ENCODE data around the gene FANCC. TPM values are rescaled to one million over a fixed set of nuclear protein-coding genes. Genes with fewer than 3 reads are reported as not detected.

The FANCC gene
- total RNA-seq, 2 experiments from 2014 or later = 10.2 to 10.5 TPM

- peaks cover 1% of the 10 kb centered on the region for H3K36me3 Mint-ChIP-seq
- no peak overlapping the region for H3K4me3 Mint-ChIP-seq
- ChIA-PET CTCF (interaction anchor here (0.6 to 0.8 kb wide), 2 partner anchors 175 to 405 kb away, joined by 3 read pairs; no protein-coding TSS in a partner anchor), POLR2A (no interaction called here)
- H3K27ac Mint-ChIP-seq = no peak overlapping the region
- intact Hi-C loops (cut with micrococcal nuclease) = no loop called here
- no peaks in the 10 kb centered on the region for H3K9me3 Mint-ChIP-seq
- no peaks in the 10 kb centered on the region for H3K27me3 Mint-ChIP-seq
- DNase-seq = no peak
- no peaks in the 10 kb centered on the region for H3K4me1 Mint-ChIP-seq (ENCODE audit: low read depth)
Observed at GRCh38 chr9:95086564-95086955, 230.9 kb downstream of the FANCC start.

- Mint-ChIP-seq H3K27ac (no peak overlapping the region), H3K9me3 (no peaks in the 10 kb centered on the region), H3K4me1 (ENCODE audit: low read depth) (no peaks in the 10 kb centered on the region), H3K4me3 (no peak overlapping the region), H3K27me3 (no peaks in the 10 kb centered on the region), H3K36me3 (peaks cover 3% of the 10 kb centered on the region)
- ChIA-PET POLR2A (no interaction called here), CTCF (interaction anchor here (0.6 to 1.0 kb wide), 3 partner anchors 46 to 405 kb away, joined by 3 to 5 read pairs (median 3); no protein-coding TSS in a partner anchor)
- intact Hi-C loops (cut with micrococcal nuclease) = no loop called here
- DNase-seq = no peak
Observed at GRCh38 chr9:95085861-95086563, 231.5 kb downstream of the FANCC start.

DNA sequence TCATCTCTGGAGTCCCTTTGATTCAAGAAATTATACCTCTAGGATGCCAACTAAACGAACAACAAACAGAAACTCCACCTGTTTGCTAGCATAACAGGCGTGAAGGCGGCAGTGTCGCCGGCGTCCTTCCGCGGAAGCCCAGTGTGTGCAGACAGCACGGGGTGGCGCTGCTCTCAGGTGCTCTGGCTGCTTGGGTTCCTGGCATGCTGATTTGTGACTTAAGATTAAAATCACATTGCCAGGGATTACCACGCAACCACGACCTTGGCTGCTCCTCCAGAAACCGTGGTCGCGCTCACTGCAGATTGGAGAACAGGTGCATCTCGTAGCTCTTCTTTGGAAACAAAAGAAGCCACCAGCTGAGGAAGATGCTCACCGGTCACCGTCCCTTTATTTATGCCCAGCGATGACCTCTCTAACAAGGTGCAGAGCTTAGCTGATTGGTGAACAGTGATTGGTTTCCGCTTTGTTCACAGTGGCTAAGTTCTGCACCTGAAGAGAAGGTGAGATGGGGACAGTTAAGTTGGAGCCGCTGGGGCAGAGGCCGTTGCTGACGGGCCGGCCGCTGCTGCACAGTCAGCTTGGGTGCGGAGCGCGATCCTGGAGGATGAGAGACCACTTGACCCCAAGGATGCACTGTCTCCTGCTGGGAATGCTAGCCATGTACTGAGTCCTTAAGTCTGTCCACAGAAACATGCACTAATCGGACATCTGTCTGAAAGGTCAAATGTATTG, 232.3 kb downstream of the FANCC start:
- H3K9me3 Mint-ChIP-seq = no peaks in the 10 kb centered on the region
- H3K27ac Mint-ChIP-seq = no peak overlapping the region
- ChIA-PET CTCF (interaction anchor here (1.0 kb wide), 1 partner anchor 46 kb away, joined by 5 read pairs; no protein-coding TSS in a partner anchor), POLR2A (no interaction called here)
- H3K36me3 Mint-ChIP-seq = peaks cover 3% of the 10 kb centered on the region
- no peaks in the 10 kb centered on the region for H3K27me3 Mint-ChIP-seq
- no peak overlapping the region for H3K4me3 Mint-ChIP-seq
- H3K4me1 Mint-ChIP-seq (ENCODE audit: low read depth) = no peaks in the 10 kb centered on the region
- intact Hi-C loops (cut with micrococcal nuclease) = no loop called here
- no peak for DNase-seq

GRCh38 chr9:95084254-95084934, 233.1 kb downstream of the FANCC start:
- no peaks in the 10 kb centered on the region for H3K9me3 Mint-ChIP-seq
- no peaks in the 10 kb centered on the region for H3K4me1 Mint-ChIP-seq (ENCODE audit: low read depth)
- CTCF ChIA-PET = no interaction called here
- intact Hi-C loops (cut with micrococcal nuclease) = no loop called here
- H3K4me3 Mint-ChIP-seq = no peak overlapping the region
- no peak overlapping the region for H3K27ac Mint-ChIP-seq
- no peak for DNase-seq
- POLR2A ChIA-PET = no interaction called here
- no peaks in the 10 kb centered on the region for H3K27me3 Mint-ChIP-seq
- H3K36me3 Mint-ChIP-seq = peaks cover 3% of the 10 kb centered on the region

- ChIA-PET CTCF (no interaction called here), POLR2A (interaction anchor here (0.5 kb wide), 1 partner anchor 640 kb away, joined by 4 read pairs; no protein-coding TSS in a partner anchor)
- no peaks in the 10 kb centered on the region for H3K27me3 Mint-ChIP-seq
- intact Hi-C loops (cut with micrococcal nuclease) = no loop called here
- no peak overlapping the region for H3K4me3 Mint-ChIP-seq
- no peaks in the 10 kb centered on the region for H3K4me1 Mint-ChIP-seq (ENCODE audit: low read depth)
- peaks cover 3% of the 10 kb centered on the region for H3K36me3 Mint-ChIP-seq
- no peak overlapping the region for H3K27ac Mint-ChIP-seq
- DNase-seq = no peak
- H3K9me3 Mint-ChIP-seq = no peaks in the 10 kb centered on the region
Observed at GRCh38 chr9:95083086-95083768, 234.3 kb downstream of the FANCC start.

DNA sequence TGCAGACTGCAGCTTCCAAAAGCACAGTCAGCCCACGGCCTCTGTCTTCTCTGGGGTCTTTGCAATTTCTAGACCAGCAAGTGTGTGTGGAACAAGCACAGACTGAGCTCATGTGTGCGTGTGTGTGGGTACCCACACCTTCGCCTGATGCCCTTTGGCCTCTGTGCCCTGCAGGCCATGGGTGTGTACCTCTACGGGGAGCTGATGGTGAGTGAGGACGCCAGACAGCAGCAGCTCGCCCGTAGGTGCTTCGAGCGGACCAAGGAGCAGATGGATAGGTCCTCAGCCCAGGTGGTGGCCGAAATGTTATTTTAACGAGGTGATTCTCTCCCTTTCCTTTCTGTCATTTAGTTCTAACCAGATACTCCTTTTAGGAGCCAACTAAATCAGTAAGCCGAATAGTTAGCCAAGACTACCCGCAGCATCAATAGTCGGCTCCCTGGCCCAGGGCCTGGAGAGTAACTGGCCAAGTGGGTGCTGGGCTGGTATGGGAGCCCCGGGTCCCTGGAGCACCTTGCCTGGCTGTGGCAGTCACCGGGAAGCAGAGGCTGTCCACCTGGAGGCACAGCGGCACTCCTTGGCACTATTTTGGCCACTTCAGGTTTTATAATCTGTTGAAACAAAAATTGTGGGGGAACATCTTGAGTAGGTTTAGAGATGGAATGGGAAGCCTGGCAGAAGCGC, 235.0 kb downstream of the FANCC start:
- intact Hi-C loops (cut with micrococcal nuclease) = no loop called here
- Mint-ChIP-seq H3K27me3 (no peaks in the 10 kb centered on the region), H3K4me3 (no peak overlapping the region), H3K9me3 (no peaks in the 10 kb centered on the region), H3K27ac (no peak overlapping the region), H3K4me1 (ENCODE audit: low read depth) (no peaks in the 10 kb centered on the region), H3K36me3 (peaks cover 1% of the 10 kb centered on the region)
- POLR2A ChIA-PET = interaction anchor here (0.5 kb wide), 1 partner anchor 640 kb away, joined by 4 read pairs; no protein-coding TSS in a partner anchor
- CTCF ChIA-PET = interaction anchor here (0.5 to 1.0 kb wide), 2 partner anchors 22 to 49 kb away, joined by 3 read pairs; no protein-coding TSS in a partner anchor
- no peak for DNase-seq

- Mint-ChIP-seq H3K27ac (no peak overlapping the region), H3K9me3 (no peaks in the 10 kb centered on the region), H3K27me3 (no peaks in the 10 kb centered on the region), H3K36me3 (peaks cover 1% of the 10 kb centered on the region), H3K4me1 (ENCODE audit: low read depth) (no peaks in the 10 kb centered on the region), H3K4me3 (no peak overlapping the region)
- POLR2A ChIA-PET = no interaction called here
- CTCF ChIA-PET = interaction anchor here (0.5 to 1.0 kb wide), 2 partner anchors 22 to 50 kb away, joined by 3 read pairs; no protein-coding TSS in a partner anchor
- DNase-seq = no peak
- intact Hi-C loops (cut with micrococcal nuclease) = no loop called here
Observed at GRCh38 chr9:95081998-95082397, 235.5 kb downstream of the FANCC start.

- peaks cover 1% of the 10 kb centered on the region for H3K36me3 Mint-ChIP-seq
- ChIA-PET CTCF (no interaction called here), POLR2A (no interaction called here)
- intact Hi-C loops (cut with micrococcal nuclease) = no loop called here
- H3K4me3 Mint-ChIP-seq = no peak overlapping the region
- no peaks in the 10 kb centered on the region for H3K4me1 Mint-ChIP-seq (ENCODE audit: low read depth)
- DNase-seq = no peak
- H3K27ac Mint-ChIP-seq = no peak overlapping the region
- no peaks in the 10 kb centered on the region for H3K27me3 Mint-ChIP-seq
- H3K9me3 Mint-ChIP-seq = no peaks in the 10 kb centered on the region
Observed at GRCh38 chr9:95080961-95081647, 236.4 kb downstream of the FANCC start.

GRCh38 chr9:95079461-95079860, 238.0 kb downstream of the FANCC start:
- H3K27me3 Mint-ChIP-seq = no peaks in the 10 kb centered on the region
- no peaks in the 10 kb centered on the region for H3K9me3 Mint-ChIP-seq
- no peaks in the 10 kb centered on the region for H3K4me1 Mint-ChIP-seq (ENCODE audit: low read depth)
- ChIA-PET POLR2A (no interaction called here), CTCF (no interaction called here)
- no peak overlapping the region for H3K27ac Mint-ChIP-seq
- intact Hi-C loops (cut with micrococcal nuclease) = no loop called here
- H3K36me3 Mint-ChIP-seq = peaks cover 1% of the 10 kb centered on the region
- DNase-seq = no peak
- H3K4me3 Mint-ChIP-seq = no peak overlapping the region

DNA sequence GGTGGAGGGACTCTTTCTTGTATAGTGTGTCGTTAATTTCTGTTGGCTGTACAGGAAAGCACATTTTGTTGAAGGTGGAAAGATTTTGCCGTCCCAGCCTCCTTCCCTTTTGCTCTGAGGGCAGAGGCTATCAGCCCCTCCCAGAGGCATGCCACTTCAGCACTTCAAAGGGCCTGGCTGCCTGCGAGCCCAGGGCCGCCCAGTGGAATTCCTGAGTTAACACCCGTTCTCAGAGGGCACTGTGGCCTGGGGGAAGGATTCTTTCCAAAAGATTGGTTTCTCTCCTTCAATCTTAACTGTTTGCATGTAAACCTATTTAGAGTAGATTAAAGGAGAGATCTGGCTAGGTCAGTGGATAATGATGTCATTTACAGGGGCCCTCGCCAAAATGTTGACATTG, 238.6 kb downstream of the FANCC start:
- ChIA-PET CTCF (no interaction called here), POLR2A (no interaction called here)
- Mint-ChIP-seq H3K4me1 (ENCODE audit: low read depth) (no peaks in the 10 kb centered on the region), H3K36me3 (peaks cover 1% of the 10 kb centered on the region), H3K27me3 (no peaks in the 10 kb centered on the region), H3K9me3 (no peaks in the 10 kb centered on the region), H3K27ac (no peak overlapping the region), H3K4me3 (no peak overlapping the region)
- intact Hi-C loops (cut with micrococcal nuclease) = no loop called here
- DNase-seq = no peak

DNA sequence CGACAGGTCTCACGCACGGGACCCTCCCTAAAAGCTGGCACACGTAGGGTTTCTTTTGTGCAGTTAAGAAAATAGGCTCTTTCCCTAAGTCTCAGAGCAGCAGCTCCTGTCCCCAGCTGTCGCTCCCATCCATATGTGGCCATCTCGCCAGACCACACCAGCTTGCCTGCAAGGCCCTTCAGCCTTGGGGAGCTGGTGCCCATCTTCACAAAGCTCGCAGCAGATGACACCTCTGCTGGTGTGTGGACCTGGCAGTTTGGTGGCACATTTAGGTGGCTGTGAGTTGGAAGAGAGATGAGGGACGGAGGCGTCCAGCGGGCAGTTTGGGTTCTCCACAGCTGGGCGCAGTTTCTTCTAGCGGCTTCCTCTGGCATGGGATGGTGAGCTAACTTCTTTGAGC, 239.0 kb downstream of the FANCC start:
- ChIA-PET POLR2A (no interaction called here), CTCF (no interaction called here)
- intact Hi-C loops (cut with micrococcal nuclease) = no loop called here
- H3K4me3 Mint-ChIP-seq = no peak overlapping the region
- H3K27ac Mint-ChIP-seq = no peak overlapping the region
- H3K27me3 Mint-ChIP-seq = no peaks in the 10 kb centered on the region
- H3K4me1 Mint-ChIP-seq (ENCODE audit: low read depth) = no peaks in the 10 kb centered on the region
- peaks cover 1% of the 10 kb centered on the region for H3K36me3 Mint-ChIP-seq
- H3K9me3 Mint-ChIP-seq = no peaks in the 10 kb centered on the region
- DNase-seq = no peak

Measured in activated CD4-positive, alpha-beta memory T cell treated with anti-CD3 and anti-CD28 coated beads for 36 hours (primary cell).